Thoracic aorta (tissue), 2 donors: ENCODE measurements around the gene CRACDL. TPM values are rescaled to one million over a fixed set of nuclear protein-coding genes. Genes with fewer than 3 reads are reported as not detected.

Experiments
- ATAC-seq: fragments of 150-250 bp; one replicate; pipeline ENCODE4 v1.8.0; 2017; ENCODE audit warnings: low read depth; ENCODE audit not compliant: insufficient number of reproducible peaks, low FRiP score
- DNase-seq: peaks from one replicate; pipeline ENCODE4 v3.0.0-alpha.2; 2020; ENCODE audit warnings: low spot score
- H3K27ac ChIP-seq, 2 donors: fragments of 200-600 bp; sonication (generic); 1 replicate in 1 of 2; 2 replicates in 1 of 2; pipeline ENCODE4 v1.5.1; 2016; ENCODE audit warnings: mild to moderate bottlenecking in 2 of 2, moderate library complexity in 2 of 2
- H3K27me3 ChIP-seq: fragments of 200-600 bp; sonication (generic); replicated peaks from 2 replicates; pipeline ENCODE4 v1.6.0; 2016; ENCODE audit warnings: mild to moderate bottlenecking; ENCODE audit not compliant: insufficient read depth
- H3K36me3 ChIP-seq: fragments of 200-600 bp; sonication (generic); one replicate; pipeline ENCODE4 v1.5.1; 2016
- H3K4me1 ChIP-seq, 2 donors: fragments of 200-600 bp; sonication (generic); 1 replicate in 1 of 2; 2 replicates in 1 of 2; pipeline versions ENCODE4 v1.5.1 to v1.6.0; 2016; ENCODE audit warnings: low read depth in 2 of 2, mild to moderate bottlenecking in 1 of 2; ENCODE audit not compliant: control insufficient read depth in 1 of 2
- H3K4me3 ChIP-seq: fragments of 200-600 bp; sonication (generic); 2 replicates; pipeline ENCODE4 v1.5.1; 2016; ENCODE audit warnings: mild to moderate bottlenecking
- H3K9me3 ChIP-seq: fragments of 200-600 bp; sonication (generic); 2 replicates; pipeline ENCODE4 v1.5.1; 2016
- CTCF ChIP-seq: fragments of 200-600 bp; sonication (generic); IDR thresholded peaks from one replicate; pipeline ENCODE4 v1.5.1; 2019; ENCODE audit warnings: antibody characterized with exemption
- total RNA-seq, 2 donors: library from RNA; depleted of rRNA; stranded (reverse); fragments of >200 nt; gene quantifications; one replicate each; pipeline versions ENCODE4 v1.1.0 to v1.2.3, GENCODE V29; 2016

CRACDL gene
- total RNA-seq, 2 donors from 2014 or later, result 1.9 to 5.9 TPM

GRCh38 chr2:98896944-98897343 is 39.1 kb downstream of the CRACDL start:
- H3K27ac ChIP-seq, result no peak overlapping the region
- no peaks in the 10 kb centered on the region for H3K36me3 ChIP-seq
- no peaks in the 10 kb centered on the region for H3K9me3 ChIP-seq
- ATAC-seq (no peak), DNase-seq (no peak)
- no peak overlapping the region for H3K4me3 ChIP-seq
- H3K4me1 ChIP-seq, result no peaks in the 10 kb centered on the region
- TF ChIP-seq CTCF, result no peak
- H3K27me3 ChIP-seq, result no peaks in the 10 kb centered on the region

GRCh38 chr2:98896416-98896815 is 39.6 kb downstream of the CRACDL start:
- TF ChIP-seq CTCF, result no peak
- Histone ChIP-seq H3K4me3 (no peak overlapping the region), H3K4me1 (no peaks in the 10 kb centered on the region), H3K27me3 (no peaks in the 10 kb centered on the region), H3K36me3 (no peaks in the 10 kb centered on the region), H3K27ac (no peak overlapping the region), H3K9me3 (no peaks in the 10 kb centered on the region)
- DNase-seq, result no peak
- ATAC-seq, result no peak

GRCh38 chr2:98895901-98896300 is 40.1 kb downstream of the CRACDL start:
- no peaks in the 10 kb centered on the region for H3K4me1 ChIP-seq
- no peaks in the 10 kb centered on the region for H3K36me3 ChIP-seq
- no peak for ATAC-seq
- no peak overlapping the region for H3K4me3 ChIP-seq
- H3K27me3 ChIP-seq, result no peaks in the 10 kb centered on the region
- no peak overlapping the region for H3K27ac ChIP-seq
- H3K9me3 ChIP-seq, result no peaks in the 10 kb centered on the region
- TF ChIP-seq CTCF, result no peak
- no peak for DNase-seq

GRCh38 chr2:98895221-98895620 is 40.8 kb downstream of the CRACDL start:
- no peaks in the 10 kb centered on the region for H3K27me3 ChIP-seq
- no peaks in the 10 kb centered on the region for H3K4me1 ChIP-seq
- H3K27ac ChIP-seq, result no peak overlapping the region
- DNase-seq, result no peak
- no peaks in the 10 kb centered on the region for H3K36me3 ChIP-seq
- H3K9me3 ChIP-seq, result no peaks in the 10 kb centered on the region
- ATAC-seq, result no peak
- H3K4me3 ChIP-seq, result no peak overlapping the region
- no peak for TF ChIP-seq CTCF

- ATAC-seq (no peak), DNase-seq (no peak)
- Histone ChIP-seq H3K9me3 (no peaks in the 10 kb centered on the region), H3K27ac (no peak overlapping the region), H3K36me3 (no peaks in the 10 kb centered on the region), H3K4me1 (no peaks in the 10 kb centered on the region), H3K4me3 (no peak overlapping the region), H3K27me3 (no peaks in the 10 kb centered on the region)
- TF ChIP-seq CTCF, result no peak
Observed at GRCh38 chr2:98894331-98895000, 41.6 kb downstream of the CRACDL start.
